NCI-H69 (cell line): ENCODE results near the gene OPCML.

Experiments used
- DNase-seq: peaks from one replicate; lab custom pipeline; 2025; lab: John Stamatoyannopoulos, UW

Gene OPCML

GRCh38 chr11:133034929-133035328 lies 497.4 kb downstream of the OPCML start:
- DNase-seq, result no peak

DNA sequence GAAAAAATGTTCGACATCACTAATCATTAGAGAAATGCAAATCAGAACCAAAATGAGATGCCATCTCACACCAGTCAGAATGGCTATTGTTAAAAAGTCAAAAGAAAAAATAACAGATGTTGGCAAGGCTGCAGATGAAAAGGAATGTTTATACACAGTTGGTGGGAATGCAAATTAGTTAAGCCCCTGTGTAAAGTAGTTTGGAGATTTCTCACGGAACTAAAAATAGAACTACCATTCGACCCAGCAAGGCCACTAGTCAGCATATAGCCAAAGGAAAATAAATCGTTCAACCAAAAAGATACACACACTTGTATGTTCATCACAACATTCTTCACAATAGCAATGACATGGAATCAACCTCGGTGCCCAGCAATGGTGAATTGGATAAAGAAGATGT lies 503.2 kb downstream of the OPCML start:
- no peak for DNase-seq

- DNase-seq, result no peak
These were observed 505.3 kb downstream of the OPCML start for GRCh38 chr11:133026952-133027351.

- no peak for DNase-seq
These were observed 508.0 kb downstream of the OPCML start for GRCh38 chr11:133024301-133024700.

GRCh38 chr11:133023232-133023631 lies 509.1 kb downstream of the OPCML start:
- no peak for DNase-seq

DNA sequence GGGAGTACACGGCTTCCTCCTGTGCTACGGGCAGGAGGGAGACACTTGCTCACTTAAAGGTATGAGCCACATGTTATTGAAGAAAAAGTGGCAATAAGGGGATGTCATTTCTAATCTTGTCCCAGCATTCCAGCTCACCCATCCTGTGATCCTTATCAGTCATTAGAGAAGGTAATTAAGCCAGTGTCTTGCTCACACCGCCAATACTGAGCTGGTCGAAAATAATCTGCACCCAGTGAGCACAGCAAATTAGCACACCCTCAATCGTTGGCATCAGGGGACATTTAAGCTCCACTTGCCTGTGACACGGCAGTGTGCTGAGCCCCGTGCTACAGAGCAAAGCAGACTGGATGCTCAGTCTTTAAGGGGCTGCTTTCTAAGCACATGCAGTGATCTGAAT lies 510.7 kb downstream of the OPCML start:
- DNase-seq, result no peak

- DNase-seq, result no peak
These were observed 512.0 kb downstream of the OPCML start for GRCh38 chr11:133020372-133020714.

DNA sequence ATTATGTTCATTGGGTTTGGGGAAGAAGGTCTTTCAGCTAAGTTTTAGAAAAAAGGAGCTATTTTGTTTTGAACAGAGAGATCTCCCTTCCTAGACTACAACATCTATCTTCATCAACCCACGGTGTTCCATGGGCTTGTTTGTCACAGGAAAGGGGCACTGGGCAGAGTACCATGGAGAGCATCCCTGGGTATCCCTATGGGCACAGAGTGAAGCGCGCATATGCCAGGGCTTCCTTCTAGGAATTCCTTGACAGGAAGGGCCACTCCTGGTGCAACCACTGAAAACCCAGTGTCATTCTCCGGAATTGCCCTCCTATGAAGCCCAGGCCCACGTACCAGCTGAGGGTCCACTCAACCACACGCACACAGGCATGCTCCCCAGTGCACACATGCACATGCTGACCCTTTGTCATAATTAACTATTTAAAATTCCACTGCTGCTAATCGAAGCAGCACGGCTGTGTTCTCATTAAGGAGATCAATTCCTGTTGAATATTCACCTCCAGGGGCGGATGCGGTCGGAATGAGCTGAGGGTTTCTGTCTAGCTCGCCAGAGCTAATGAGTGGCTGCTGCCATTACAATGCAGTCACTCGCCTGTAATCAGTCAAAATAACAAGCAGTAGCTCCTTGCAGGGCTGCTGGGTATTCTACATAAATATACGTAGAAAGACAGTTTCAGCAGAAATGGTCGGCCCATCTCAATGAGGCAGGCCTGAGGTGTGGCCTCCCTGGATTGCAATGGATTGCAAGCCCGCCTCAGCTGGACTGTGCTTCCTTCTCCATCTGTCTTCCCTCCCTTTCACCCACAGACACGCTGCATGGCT lies 512.5 kb downstream of the OPCML start:
- no peak for DNase-seq

DNA sequence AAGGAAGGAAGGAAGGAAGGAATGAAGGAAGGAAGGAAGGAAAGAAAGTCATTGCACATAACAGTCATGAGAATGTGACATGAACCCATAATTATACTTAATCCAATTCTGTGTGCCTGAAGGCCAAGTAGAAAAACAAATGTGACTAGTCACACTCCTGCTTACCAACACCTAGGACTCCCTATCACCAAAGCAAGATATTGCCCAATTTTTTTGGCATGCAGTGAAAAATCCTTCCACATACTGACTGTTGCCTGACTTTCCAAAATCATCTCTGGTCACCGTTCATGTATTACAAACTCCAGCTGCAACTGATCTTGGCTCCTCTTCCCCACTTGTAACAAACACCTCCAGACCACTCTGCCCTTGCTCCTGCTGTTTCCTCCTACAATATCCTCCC lies 516.8 kb downstream of the OPCML start:
- no peak for DNase-seq

DNA sequence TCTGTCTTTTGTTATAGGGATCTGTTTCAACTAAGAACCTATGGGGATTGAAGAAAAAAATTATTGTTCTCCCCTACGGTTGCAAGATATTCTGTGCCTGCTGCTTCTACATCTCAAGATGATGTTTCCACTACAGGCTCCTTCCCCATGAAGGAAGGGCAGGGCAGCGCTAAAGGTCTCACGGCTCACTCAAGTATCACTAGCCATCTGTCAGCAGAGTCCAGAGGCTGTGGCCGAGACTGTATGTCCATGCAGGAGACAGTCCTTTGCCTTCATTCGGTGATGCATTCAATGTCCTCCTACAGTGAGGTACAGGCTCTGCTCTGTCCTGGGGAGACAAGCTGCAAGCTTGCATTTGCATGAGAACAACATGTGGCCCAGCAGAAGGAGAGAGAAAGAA lies 518.0 kb downstream of the OPCML start:
- DNase-seq, result no peak

DNA sequence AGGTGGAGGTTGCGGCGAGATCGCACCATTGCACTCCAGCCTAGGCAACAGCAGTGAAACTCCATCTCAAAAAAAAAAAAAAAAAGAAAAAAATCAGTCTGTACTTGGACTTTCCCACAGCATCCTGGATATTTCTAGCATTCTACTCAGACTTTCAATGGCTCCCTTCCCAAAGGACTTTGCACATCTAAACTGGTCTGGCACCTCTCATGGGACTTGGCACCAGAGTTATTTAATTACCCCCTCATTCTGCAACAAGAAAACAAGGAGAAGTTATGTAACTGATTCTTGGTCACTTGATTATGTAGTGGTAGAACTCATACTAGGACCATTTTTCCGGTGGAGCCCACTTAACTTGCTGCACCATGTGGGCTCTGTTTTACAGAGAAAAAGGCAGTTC lies 519.5 kb downstream of the OPCML start:
- DNase-seq, result no peak

DNA sequence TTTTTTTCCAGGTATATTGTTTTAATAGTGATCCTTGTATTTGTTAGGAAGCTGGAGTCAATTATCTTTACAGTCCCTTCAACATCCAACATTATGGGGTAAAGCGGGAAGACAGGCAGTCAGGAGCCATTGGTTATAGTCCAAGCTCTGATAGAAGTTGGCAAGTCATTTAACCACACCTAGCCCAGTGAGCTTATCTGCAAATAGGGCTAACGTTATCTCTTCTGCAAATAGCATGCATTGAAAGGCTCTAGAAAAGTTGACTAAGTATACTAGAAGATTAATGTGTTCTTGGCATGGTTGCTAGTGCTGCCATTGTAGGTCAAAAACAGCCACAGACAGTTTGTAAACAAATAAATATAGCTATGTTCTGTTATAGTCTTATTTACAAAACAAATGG lies 520.7 kb downstream of the OPCML start:
- no peak for DNase-seq

DNA sequence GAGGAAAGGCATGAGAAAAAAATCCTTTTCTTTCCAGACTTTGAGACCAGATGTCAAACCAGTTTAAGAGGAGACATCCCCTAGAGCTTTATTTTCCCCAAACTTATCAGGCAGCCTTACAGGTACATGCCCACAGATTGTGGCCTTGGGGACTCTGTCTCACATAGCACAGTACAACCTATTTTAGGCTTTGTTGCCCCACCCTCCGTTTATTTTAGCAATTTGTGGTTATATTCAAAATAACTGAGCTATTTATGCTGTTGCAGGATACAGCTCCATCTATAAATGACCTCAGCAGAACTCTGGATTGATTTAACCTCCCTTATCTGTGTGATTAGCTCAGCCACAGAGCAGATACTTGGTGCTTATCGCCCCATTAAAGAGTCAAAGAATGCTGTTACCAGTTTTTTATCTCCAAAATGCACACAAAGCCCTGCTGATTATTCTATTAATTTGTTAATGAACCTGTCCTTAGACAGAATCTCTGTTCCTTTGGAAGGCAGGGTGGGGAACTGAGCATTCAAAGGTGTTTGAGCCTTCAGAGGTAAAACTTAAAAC lies 525.2 kb downstream of the OPCML start:
- no peak for DNase-seq

GRCh38 chr11:133004369-133004768 lies 527.9 kb downstream of the OPCML start:
- no peak for DNase-seq

GRCh38 chr11:132999516-132999915 lies 532.8 kb downstream of the OPCML start:
- DNase-seq, result no peak

DNA sequence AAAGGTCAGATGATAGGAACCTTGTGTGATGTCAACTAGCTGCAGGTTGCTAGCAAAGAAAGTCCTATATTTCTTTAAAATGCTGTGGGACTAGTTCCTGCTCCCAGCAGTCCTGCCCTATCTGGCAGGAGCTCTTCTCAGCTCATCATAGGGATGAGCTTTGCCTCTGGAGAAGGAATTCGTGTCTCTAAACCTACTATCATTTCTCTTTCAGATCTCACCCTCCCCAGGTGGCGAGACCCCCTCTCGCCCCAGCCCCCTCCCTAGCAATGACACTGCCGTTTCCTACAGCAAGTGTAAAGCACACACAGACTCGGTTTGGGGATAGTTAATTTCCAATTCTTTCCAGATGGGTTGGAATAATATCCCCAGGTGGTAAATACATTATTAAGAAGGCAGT lies 533.3 kb downstream of the OPCML start:
- no peak for DNase-seq

DNA sequence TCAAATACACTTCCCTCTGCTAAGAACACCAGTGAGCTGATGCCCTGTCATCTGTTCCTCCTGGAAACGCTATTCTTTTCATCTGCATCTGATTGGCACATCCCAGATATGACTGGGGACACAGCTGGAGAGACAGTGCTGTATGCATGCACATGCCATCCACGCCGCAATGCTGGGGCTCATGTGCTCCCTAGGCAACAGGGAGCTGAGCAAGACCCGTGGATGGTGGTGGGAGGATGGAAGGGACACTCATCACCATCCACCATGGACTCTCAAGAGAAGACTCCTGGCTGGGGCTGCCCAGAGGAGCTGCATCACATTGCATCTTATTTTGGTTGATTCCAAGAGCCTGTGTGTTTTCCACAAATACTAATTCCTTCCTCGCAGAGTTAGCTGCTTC lies 534.9 kb downstream of the OPCML start:
- DNase-seq, result no peak

- no peak for DNase-seq
These were observed 537.3 kb downstream of the OPCML start for GRCh38 chr11:132994966-132995365.

DNA sequence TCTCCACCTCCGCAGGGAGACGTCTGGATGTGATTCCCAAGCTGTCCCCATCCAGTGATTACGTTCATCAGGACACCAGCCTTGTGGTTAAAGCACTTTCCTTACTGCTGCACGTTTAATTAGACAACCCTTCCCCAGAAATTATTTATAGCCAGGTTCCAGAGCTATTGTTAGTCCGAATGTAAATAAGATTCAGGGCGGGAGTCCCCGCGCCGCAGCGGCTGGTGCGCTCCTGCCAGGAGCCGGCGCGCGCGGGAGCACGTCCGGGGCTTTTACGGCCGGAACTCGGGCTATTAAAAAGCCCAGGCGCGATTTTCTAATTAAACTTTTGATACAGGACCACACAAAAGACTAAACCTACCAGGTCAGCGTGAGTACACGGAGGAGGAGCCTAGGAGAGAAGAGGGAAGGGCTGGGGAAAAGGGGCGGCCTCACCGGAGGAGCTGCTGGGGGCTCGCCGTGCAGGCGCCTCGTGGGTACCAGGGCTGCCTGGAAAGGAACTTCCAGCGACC lies 538.3 kb downstream of the OPCML start:
- DNase-seq, result peak; percentile 22

GRCh38 chr11:132992838-132993631 lies 539.3 kb downstream of the OPCML start:
- DNase-seq, result no peak

DNA sequence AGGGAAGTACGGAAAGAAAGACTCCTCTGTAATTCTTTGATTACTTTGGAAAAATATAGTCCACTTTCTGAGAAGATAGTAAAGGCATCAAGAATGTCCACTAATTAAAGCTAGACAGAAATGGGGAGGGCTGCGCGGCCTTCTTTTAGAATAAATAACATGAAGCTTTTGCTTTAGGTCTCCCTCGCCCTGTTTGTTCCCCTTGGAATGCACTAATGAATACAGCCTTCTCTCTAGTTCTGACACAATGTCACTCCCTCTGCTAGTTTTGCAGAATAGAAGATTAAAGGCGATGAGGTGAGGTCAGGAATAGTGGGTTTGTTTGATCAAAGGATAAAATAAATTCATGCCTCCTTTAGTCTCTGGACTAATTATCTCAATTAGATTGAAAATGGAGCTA lies 543.9 kb downstream of the OPCML start:
- no peak for DNase-seq

GRCh38 chr11:132987936-132988335 lies 544.4 kb downstream of the OPCML start:
- DNase-seq, result no peak

GRCh38 chr11:132983641-132983978 lies 548.7 kb downstream of the OPCML start:
- DNase-seq, result no peak
